ENCODE measurements around the gene PPP1R12B. TPM values are rescaled to one million over a fixed set of nuclear protein-coding genes. Genes with fewer than 3 reads are reported as not detected.

The PPP1R12B gene
- total RNA-seq (2022; extraction: Qiagen RNA extraction; ENCODE audit: low read depth) = 1.1 to 3.4 TPM (median 2.3 TPM) in 5 replicates

GRCh38 chr1:202348509-202349205 lies at the start of gene PPP1R12B:
PPP1R12B (plus strand) TSS chr1:202348699; CDS start chr1:202348852, 153 bp downstream.

Other genes starting within 250 kb of the PPP1R12B start
- gene GPR37L1, start 225.8 kb upstream of the PPP1R12B start, total RNA-seq (2022; extraction: Qiagen RNA extraction; ENCODE audit: low read depth) = 0.13 to 0.18 TPM (median 0.15 TPM) in 5 replicates
- 43.2 to 55.8 TPM (median 50.6 TPM) in 5 replicates for gene ARL8A, start 204.0 kb upstream of the PPP1R12B start, total RNA-seq (2022; extraction: Qiagen RNA extraction; ENCODE audit: low read depth)
- gene PTPN7, start 188.1 kb upstream of the PPP1R12B start, total RNA-seq (2022; extraction: Qiagen RNA extraction; ENCODE audit: low read depth) = 0.05 to 0.26 TPM in 2 of 5 replicates, not detected in the others
- 0.40 to 1.8 TPM (median 0.62 TPM) in 5 replicates for gene LGR6, start 154.9 kb upstream of the PPP1R12B start, total RNA-seq (2022; extraction: Qiagen RNA extraction; ENCODE audit: low read depth)
- 63.6 to 77.0 TPM (median 70.5 TPM) in 5 replicates for gene UBE2T, start 6.8 kb upstream of the PPP1R12B start, total RNA-seq (2022; extraction: Qiagen RNA extraction; ENCODE audit: low read depth)

All from A549 treated with ZK216348 at 1 μM for 4 hours (cell line).